Fibroblast of the aortic adventitia (primary cell): ENCODE results near the gene SGMS2. TPM values are rescaled to one million over a fixed set of nuclear protein-coding genes. Genes with fewer than 3 reads are reported as not detected.

Experiments
- DNase-seq: peaks from one replicate; pipeline ENCODE4 v3.0.0-alpha.2; 2010; ENCODE audit warnings: low read depth
- H3K4me3 ChIP-seq: 2 replicates; pipeline ENCODE4 v1.5.1; 2011; ENCODE audit warnings: low read depth, mild to moderate bottlenecking, control low read depth, low read length, moderate library complexity
- total RNA-seq: library from RNA; depleted of rRNA; stranded (reverse); fragments of >200 nt; gene quantifications from 2 replicates; pipeline ENCODE4 v1.2.3, GENCODE V29; 2012; ENCODE audit warnings: low replicate concordance
- TF ChIP-seq, protein P1 (sequence below): IDR thresholded peaks from 2 replicates; pipeline ENCODE4 v1.5.1; 2011; ENCODE audit warnings: mild to moderate bottlenecking, low read length, control low read depth, inconsistent platforms; ENCODE audit not compliant: insufficient read depth

The SGMS2 gene
- total RNA-seq, 1 donor = 145 TPM

DNA sequence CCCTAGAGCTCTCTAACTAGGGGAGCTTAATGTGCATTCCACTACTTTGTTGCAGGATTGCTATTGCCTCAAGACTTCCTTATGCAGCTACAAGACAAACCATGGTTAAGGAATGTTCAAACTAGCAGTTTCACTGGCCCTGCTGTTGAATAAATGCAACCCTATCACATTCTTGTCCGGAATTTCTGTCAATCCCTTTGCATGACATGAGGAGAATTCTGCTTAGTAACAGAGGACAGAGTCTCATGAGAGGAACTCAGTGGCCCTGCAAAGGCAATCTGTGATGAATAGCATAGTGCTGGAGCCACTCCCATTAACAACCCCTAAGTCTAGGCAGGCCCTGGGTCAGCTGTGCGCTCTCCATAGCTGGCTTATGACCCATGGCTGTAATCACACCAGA lies 30.7 kb upstream of the SGMS2 start:
- TF ChIP-seq, protein P1, sequence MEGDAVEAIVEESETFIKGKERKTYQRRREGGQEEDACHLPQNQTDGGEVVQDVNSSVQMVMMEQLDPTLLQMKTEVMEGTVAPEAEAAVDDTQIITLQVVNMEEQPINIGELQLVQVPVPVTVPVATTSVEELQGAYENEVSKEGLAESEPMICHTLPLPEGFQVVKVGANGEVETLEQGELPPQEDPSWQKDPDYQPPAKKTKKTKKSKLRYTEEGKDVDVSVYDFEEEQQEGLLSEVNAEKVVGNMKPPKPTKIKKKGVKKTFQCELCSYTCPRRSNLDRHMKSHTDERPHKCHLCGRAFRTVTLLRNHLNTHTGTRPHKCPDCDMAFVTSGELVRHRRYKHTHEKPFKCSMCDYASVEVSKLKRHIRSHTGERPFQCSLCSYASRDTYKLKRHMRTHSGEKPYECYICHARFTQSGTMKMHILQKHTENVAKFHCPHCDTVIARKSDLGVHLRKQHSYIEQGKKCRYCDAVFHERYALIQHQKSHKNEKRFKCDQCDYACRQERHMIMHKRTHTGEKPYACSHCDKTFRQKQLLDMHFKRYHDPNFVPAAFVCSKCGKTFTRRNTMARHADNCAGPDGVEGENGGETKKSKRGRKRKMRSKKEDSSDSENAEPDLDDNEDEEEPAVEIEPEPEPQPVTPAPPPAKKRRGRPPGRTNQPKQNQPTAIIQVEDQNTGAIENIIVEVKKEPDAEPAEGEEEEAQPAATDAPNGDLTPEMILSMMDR = no peak
- H3K4me3 ChIP-seq = no peak overlapping the region
- DNase-seq = no peak

DNA sequence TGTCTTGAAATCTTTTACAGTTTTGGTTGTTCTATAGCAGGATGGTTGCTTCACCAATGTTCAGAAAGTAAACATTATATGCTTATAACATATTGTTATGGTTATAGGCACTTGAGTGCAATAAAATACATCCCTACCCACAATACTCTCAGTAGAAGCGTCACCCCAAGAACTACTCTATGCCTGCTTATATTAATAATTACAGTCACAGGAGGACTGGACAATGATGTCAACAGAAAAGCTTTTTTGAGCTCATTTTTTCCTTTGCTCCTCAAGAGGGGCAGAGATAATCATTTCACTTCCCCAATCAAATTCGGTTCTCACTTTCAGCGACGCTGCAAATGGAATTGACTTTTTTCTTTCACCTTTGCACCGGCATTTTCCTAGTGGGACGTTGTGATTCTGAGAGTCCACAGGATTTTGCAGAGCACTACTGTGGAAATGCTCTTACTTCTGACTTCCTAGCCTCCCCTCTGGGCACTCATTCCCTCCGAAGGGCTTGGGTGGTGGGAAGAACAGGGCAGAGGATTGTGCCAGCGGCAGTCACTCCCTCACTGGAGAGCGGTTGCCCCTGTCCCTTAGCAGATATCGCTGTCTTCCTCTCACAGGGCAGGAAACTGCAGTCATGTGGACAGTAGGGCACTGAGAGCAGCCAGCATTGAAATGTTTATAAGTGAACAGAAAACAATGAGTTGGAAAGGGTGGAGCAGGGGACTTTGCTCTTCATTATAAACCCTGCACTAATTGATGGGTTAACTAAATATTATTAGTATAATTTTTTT lies 24.9 kb upstream of the SGMS2 start:
- H3K4me3 ChIP-seq = no peak overlapping the region
- TF ChIP-seq, protein P1 = no peak
- no peak for DNase-seq

DNA sequence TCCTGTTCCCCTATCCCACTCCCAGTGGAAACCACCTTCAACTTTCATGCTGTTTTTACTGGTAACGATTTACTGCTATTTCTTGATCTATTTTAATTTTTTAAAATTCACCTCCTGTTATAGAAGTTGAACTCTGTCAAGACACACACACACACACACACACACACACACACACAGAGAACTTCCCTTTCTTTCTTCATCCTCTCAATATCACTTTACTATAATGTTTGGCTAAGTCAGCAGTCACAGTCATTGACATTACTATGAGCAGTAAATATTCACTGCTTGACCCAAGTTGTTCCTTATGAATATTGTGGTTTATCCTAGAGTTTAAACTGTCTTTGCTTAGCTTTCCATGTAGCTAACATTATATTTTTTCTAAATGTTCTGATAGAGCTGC lies 24.0 kb upstream of the SGMS2 start:
- no peak for DNase-seq
- H3K4me3 ChIP-seq = no peak overlapping the region
- TF ChIP-seq, protein P1 = no peak

DNA sequence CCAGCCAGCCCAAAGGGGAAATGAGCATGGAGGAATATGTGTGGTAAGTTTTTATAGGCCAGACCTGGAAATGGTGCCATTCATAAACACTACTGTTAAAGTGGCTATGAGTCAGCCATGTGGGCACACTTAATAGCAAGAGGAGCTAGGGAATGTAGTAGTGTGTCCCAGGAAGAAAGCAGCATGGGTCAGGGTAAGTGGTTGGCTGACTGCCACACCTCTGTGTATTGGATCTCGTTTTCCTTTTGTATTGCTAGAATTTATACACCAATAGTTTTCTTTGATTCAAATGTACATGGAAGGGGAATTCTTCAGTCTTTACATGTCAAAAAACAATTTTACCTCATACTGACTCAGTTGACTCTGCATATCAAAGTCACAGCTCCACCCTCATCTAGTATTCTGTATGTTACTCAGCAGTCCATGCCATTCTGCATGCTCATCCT lies 22.9 kb upstream of the SGMS2 start:
- no peak overlapping the region for H3K4me3 ChIP-seq
- DNase-seq = no peak
- TF ChIP-seq, protein P1 = no peak

DNA sequence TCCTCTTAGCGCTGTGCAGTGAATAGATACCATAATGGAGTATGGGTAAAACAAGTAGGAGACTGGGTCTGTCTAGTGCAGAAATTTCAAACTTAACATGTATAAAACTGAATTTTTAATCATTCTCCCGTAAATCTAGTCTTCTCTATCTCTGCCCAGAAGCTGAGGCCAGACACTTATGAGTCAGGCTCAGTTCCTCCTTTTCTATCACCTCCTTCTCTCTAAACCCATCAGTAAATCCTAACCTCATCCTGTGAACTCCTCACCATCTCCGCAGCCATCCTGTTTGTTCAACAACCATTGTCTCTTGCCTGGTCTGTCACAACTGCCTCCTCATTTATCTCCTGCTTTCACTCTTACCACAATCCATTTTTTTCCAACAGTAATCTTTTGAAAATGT lies 19.8 kb upstream of the SGMS2 start:
- no peak overlapping the region for H3K4me3 ChIP-seq
- no peak for DNase-seq
- TF ChIP-seq, protein P1 = no peak

DNA sequence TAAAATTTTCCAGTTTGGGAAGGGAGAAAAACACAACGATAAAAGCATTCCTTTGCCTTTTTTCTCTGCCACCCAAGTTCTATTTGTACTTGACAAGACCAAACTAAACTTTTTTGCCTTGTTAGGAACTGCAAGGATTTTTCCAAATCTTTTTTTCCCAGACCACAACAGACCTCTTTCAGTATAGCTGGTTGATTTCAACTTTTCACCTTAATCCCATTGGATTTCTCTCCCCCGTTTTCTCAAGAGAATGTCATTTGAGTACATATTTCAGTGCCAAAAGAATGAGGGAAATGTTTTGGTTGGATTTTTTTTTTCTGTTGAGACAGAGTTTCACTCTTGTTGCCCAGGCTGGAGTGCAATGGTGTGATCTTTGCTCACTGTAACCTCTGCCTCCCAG lies 18.5 kb upstream of the SGMS2 start:
- TF ChIP-seq, protein P1 = no peak
- H3K4me3 ChIP-seq = no peak overlapping the region
- peak; percentile 35 for DNase-seq

DNA sequence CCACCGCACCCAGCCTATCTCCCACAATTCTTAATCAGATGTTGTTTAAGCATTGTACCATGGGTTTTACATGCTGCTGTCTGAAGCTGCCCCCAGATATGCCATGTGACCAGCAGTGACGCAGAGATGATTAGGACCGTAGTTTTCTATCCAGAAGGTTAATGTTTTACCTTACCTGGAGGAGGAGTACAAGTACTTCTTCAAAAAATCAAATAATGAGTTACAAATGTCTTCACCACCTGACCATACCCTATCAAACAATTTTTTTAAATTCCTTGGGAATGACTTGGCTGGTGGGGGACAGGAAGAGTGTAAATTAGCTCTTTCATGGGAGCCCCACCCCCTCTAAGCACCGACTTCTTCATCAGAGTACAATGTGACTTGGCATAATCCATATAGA lies 16.2 kb upstream of the SGMS2 start:
- H3K4me3 ChIP-seq = no peak overlapping the region
- TF ChIP-seq, protein P1 = no peak
- no peak for DNase-seq
